ENCODE results near the gene CBLB. TPM values are rescaled to one million over a fixed set of nuclear protein-coding genes. Genes with fewer than 3 reads are reported as not detected.
A peak's percentile ranks its signal among the peaks of the same experiment; 100 is the strongest.

Gene CBLB
- total RNA-seq, 1 donor from 2014 or later = 146 TPM

- no peak overlapping the region for H3K27ac Mint-ChIP-seq
Observed at GRCh38 chr3:105714453-105714852, 154.4 kb downstream of the CBLB start.

DNA sequence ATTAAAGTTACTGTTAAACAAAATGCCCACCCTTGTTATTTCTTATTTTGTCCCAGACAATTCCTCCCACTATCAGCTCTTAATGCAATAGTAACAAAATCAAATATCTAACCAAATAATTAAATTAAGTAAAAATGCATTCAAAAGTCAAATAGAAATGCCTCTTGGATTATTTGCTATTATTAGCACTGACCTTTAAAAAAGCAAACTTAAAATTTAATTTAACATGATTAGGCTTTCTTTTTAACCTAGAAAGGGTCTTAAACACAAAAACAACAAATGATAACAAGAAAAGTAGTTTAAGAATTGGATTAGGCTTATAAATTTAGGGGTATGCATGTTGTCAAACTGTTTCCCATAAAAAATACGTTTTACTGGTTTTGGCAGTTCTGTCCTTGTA, 159.8 kb downstream of the CBLB start:
- intact Hi-C loops (cut with micrococcal nuclease) = no loop called here
- H3K4me3 Mint-ChIP-seq (ENCODE audit: low read depth) = no peak overlapping the region
- H3K4me1 Mint-ChIP-seq (ENCODE audit: low read depth) = peaks cover 14% of the 10 kb centered on the region
- H3K27me3 Mint-ChIP-seq (ENCODE audit: low read depth) = no peaks in the 10 kb centered on the region
- H3K36me3 Mint-ChIP-seq (ENCODE audit: low read depth) = peaks cover 71% of the 10 kb centered on the region
- H3K9me3 Mint-ChIP-seq = peaks cover 7% of the 10 kb centered on the region
- H3K27ac Mint-ChIP-seq = no peak overlapping the region
- no peak for DNase-seq (ENCODE audit: low spot score)

More at GRCh38 chr3:105714453-105714852, 154.4 kb downstream of the CBLB start:
- H3K4me3 Mint-ChIP-seq (ENCODE audit: low read depth) = no peak overlapping the region
- peaks cover 83% of the 10 kb centered on the region for H3K36me3 Mint-ChIP-seq (ENCODE audit: low read depth)
- intact Hi-C loops (cut with micrococcal nuclease) = no loop called here
- H3K9me3 Mint-ChIP-seq = peaks cover 7% of the 10 kb centered on the region
- H3K4me1 Mint-ChIP-seq (ENCODE audit: low read depth) = peaks cover 14% of the 10 kb centered on the region
- H3K27me3 Mint-ChIP-seq (ENCODE audit: low read depth) = no peaks in the 10 kb centered on the region
- no peak for DNase-seq (ENCODE audit: low spot score)

DNA sequence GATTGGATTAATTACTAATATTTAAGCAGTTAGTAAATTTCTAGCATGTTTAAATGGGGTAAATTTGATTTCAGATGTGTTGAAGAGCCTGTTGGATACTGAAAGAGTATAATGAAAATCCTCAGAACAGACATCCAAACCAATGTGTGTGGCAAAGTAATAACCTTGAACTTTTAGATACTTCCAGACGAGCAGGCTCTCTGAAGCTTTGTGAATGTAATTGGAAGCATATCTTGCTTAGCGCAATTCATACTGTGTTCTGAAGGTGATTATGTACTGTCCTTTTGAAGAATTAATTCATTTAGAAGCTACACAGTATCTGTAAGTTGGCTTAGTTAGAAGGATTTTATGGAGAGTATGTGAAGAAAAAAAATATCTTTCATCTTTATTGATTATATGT, 161.8 kb downstream of the CBLB start:
- Mint-ChIP-seq H3K27me3 (ENCODE audit: low read depth) (no peaks in the 10 kb centered on the region), H3K4me1 (ENCODE audit: low read depth) (peaks cover 16% of the 10 kb centered on the region), H3K36me3 (ENCODE audit: low read depth) (peaks cover 76% of the 10 kb centered on the region), H3K4me3 (ENCODE audit: low read depth) (no peak overlapping the region), H3K9me3 (peaks cover 7% of the 10 kb centered on the region), H3K27ac (no peak overlapping the region)
- intact Hi-C loops (cut with micrococcal nuclease) = no loop called here
- DNase-seq (ENCODE audit: low spot score) = no peak

GRCh38 chr3:105704726-105705410, 163.9 kb downstream of the CBLB start:
- intact Hi-C loops (cut with micrococcal nuclease) = no loop called here
- peaks cover 19% of the 10 kb centered on the region for H3K4me1 Mint-ChIP-seq (ENCODE audit: low read depth)
- peaks cover 78% of the 10 kb centered on the region for H3K36me3 Mint-ChIP-seq (ENCODE audit: low read depth)
- peaks cover 2% of the 10 kb centered on the region for H3K9me3 Mint-ChIP-seq
- no peak overlapping the region for H3K4me3 Mint-ChIP-seq (ENCODE audit: low read depth)
- no peak for DNase-seq (ENCODE audit: low spot score)
- no peaks in the 10 kb centered on the region for H3K27me3 Mint-ChIP-seq (ENCODE audit: low read depth)
- H3K27ac Mint-ChIP-seq = no peak overlapping the region

DNA sequence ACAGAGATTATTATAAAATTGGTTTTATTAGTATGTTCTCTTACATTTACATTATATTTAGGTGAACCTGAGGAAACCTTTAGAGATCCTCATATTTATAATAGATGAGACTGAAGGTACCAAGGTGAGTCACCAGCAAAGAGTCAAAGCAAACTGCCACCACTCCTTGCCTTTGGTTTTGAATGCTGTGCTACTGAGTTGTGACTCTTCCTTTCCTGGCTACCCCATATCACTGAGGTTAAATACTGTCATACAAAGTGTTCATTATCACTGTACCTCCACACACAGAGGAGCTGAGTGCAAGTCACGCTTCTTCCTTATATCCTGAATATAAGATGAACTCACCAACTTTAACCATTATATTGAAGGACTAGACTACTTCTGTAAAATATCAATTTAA, 168.2 kb downstream of the CBLB start:
- Mint-ChIP-seq H3K27me3 (ENCODE audit: low read depth) (no peaks in the 10 kb centered on the region), H3K9me3 (no peaks in the 10 kb centered on the region), H3K27ac (peak overlapping the region; percentile 60), H3K4me3 (ENCODE audit: low read depth) (no peak overlapping the region), H3K36me3 (ENCODE audit: low read depth) (peaks cover 79% of the 10 kb centered on the region), H3K4me1 (ENCODE audit: low read depth) (peaks cover 42% of the 10 kb centered on the region)
- intact Hi-C loops (cut with micrococcal nuclease) = loop anchor here (1.0 kb wide), 1 partner anchor 136 kb away; no protein-coding TSS in a partner anchor
- no peak for DNase-seq (ENCODE audit: low spot score)

- intact Hi-C loops (cut with micrococcal nuclease) = no loop called here
- DNase-seq (ENCODE audit: low spot score) = no peak
- peaks cover 74% of the 10 kb centered on the region for H3K36me3 Mint-ChIP-seq (ENCODE audit: low read depth)
- H3K4me1 Mint-ChIP-seq (ENCODE audit: low read depth) = peaks cover 31% of the 10 kb centered on the region
- no peak overlapping the region for H3K4me3 Mint-ChIP-seq (ENCODE audit: low read depth)
- H3K27me3 Mint-ChIP-seq (ENCODE audit: low read depth) = no peaks in the 10 kb centered on the region
- no peak overlapping the region for H3K27ac Mint-ChIP-seq
- H3K9me3 Mint-ChIP-seq = no peaks in the 10 kb centered on the region
Observed at GRCh38 chr3:105691633-105692032, 177.2 kb downstream of the CBLB start.

DNA sequence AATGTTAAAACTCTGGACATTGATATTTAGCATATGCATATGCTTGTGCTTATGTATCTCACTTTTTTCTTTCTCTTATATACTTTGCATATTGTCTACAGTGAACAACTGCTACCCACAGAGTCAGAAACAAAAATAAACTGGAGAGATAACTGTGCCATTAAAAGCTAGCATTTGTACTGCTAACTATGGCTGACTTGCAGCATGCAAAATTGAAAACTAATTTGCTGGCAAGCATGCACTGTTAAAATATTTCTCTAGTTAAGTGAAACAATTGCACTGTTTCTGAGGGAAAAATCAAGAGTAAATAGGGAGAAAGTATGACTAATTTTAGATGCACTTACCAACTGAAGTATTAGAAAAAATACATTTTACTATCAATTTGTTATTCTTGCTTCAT, 177.8 kb downstream of the CBLB start:
- no peak overlapping the region for H3K4me3 Mint-ChIP-seq (ENCODE audit: low read depth)
- no peak for DNase-seq (ENCODE audit: low spot score)
- H3K4me1 Mint-ChIP-seq (ENCODE audit: low read depth) = peaks cover 33% of the 10 kb centered on the region
- H3K36me3 Mint-ChIP-seq (ENCODE audit: low read depth) = peaks cover 68% of the 10 kb centered on the region
- no peaks in the 10 kb centered on the region for H3K9me3 Mint-ChIP-seq
- intact Hi-C loops (cut with micrococcal nuclease) = no loop called here
- no peak overlapping the region for H3K27ac Mint-ChIP-seq
- H3K27me3 Mint-ChIP-seq (ENCODE audit: low read depth) = no peaks in the 10 kb centered on the region

- H3K4me1 Mint-ChIP-seq (ENCODE audit: low read depth) = peaks cover 34% of the 10 kb centered on the region
- no peak overlapping the region for H3K4me3 Mint-ChIP-seq (ENCODE audit: low read depth)
- H3K9me3 Mint-ChIP-seq = no peaks in the 10 kb centered on the region
- no peak for DNase-seq (ENCODE audit: low spot score)
- H3K27me3 Mint-ChIP-seq (ENCODE audit: low read depth) = no peaks in the 10 kb centered on the region
- no peak overlapping the region for H3K27ac Mint-ChIP-seq
- peaks cover 73% of the 10 kb centered on the region for H3K36me3 Mint-ChIP-seq (ENCODE audit: low read depth)
- intact Hi-C loops (cut with micrococcal nuclease) = no loop called here
Observed at GRCh38 chr3:105688821-105689220, 180.0 kb downstream of the CBLB start.

GRCh38 chr3:105686278-105686897, 182.4 kb downstream of the CBLB start:
- Mint-ChIP-seq H3K27me3 (ENCODE audit: low read depth) (no peaks in the 10 kb centered on the region), H3K4me1 (ENCODE audit: low read depth) (peaks cover 26% of the 10 kb centered on the region), H3K27ac (peak overlapping the region; percentile 72), H3K36me3 (ENCODE audit: low read depth) (peaks cover 72% of the 10 kb centered on the region), H3K9me3 (no peaks in the 10 kb centered on the region), H3K4me3 (ENCODE audit: low read depth) (no peak overlapping the region)
- no peak for DNase-seq (ENCODE audit: low spot score)
- intact Hi-C loops (cut with micrococcal nuclease) = no loop called here

DNA sequence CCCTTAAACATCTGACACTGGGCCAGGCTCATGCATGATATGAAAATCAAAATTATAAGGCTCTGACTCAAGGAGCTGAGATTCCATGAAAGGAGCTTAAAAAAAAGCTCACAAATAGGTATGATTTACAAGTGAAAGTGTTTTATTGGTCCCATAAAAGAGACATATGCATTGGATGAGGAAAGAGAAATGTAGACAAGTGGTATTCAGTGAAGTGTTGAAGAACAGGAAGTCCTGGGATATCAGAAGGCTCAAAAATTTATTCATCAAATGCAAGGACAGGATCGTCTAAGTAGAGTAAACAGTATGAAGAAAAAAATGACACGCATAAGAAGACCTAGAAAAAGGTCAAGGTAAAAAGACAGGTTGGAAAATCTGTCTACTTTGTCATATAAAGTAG, 188.9 kb downstream of the CBLB start:
- Mint-ChIP-seq H3K27me3 (ENCODE audit: low read depth) (no peaks in the 10 kb centered on the region), H3K36me3 (ENCODE audit: low read depth) (peaks cover 82% of the 10 kb centered on the region), H3K27ac (no peak overlapping the region), H3K4me3 (ENCODE audit: low read depth) (no peak overlapping the region), H3K4me1 (ENCODE audit: low read depth) (peaks cover 15% of the 10 kb centered on the region), H3K9me3 (peaks cover 8% of the 10 kb centered on the region)
- intact Hi-C loops (cut with micrococcal nuclease) = loop anchor here (5.0 kb wide), 3 partner anchors 332 to 927 kb away; no protein-coding TSS in a partner anchor
- DNase-seq (ENCODE audit: low spot score) = no peak

- Mint-ChIP-seq H3K36me3 (ENCODE audit: low read depth) (peaks cover 82% of the 10 kb centered on the region), H3K9me3 (peaks cover 8% of the 10 kb centered on the region), H3K4me3 (ENCODE audit: low read depth) (no peak overlapping the region), H3K27me3 (ENCODE audit: low read depth) (no peaks in the 10 kb centered on the region), H3K4me1 (ENCODE audit: low read depth) (peaks cover 23% of the 10 kb centered on the region), H3K27ac (no peak overlapping the region)
- intact Hi-C loops (cut with micrococcal nuclease) = loop anchor here (5.0 kb wide), 3 partner anchors 334 to 929 kb away; no protein-coding TSS in a partner anchor
- DNase-seq (ENCODE audit: low spot score) = no peak
Observed at GRCh38 chr3:105678017-105678416, 190.8 kb downstream of the CBLB start.

GRCh38 chr3:105676621-105677300, 192.1 kb downstream of the CBLB start:
- H3K27ac Mint-ChIP-seq = peak overlapping the region; percentile 74
- H3K9me3 Mint-ChIP-seq = peaks cover 8% of the 10 kb centered on the region
- peaks cover 23% of the 10 kb centered on the region for H3K4me1 Mint-ChIP-seq (ENCODE audit: low read depth)
- intact Hi-C loops (cut with micrococcal nuclease) = loop anchor here (1.0 to 5.0 kb wide), 12 partner anchors 77 to 931 kb away; no protein-coding TSS in a partner anchor
- no peaks in the 10 kb centered on the region for H3K27me3 Mint-ChIP-seq (ENCODE audit: low read depth)
- no peak for DNase-seq (ENCODE audit: low spot score)
- peaks cover 80% of the 10 kb centered on the region for H3K36me3 Mint-ChIP-seq (ENCODE audit: low read depth)
- no peak overlapping the region for H3K4me3 Mint-ChIP-seq (ENCODE audit: low read depth)

All from activated T-helper 2 cell treated with anti-CD3 and anti-CD28 coated beads, Interferon-gamma antibody, Interleukin-2, Interleukin-4, amounts not matched to agents 10 μg/mL and 5 μg/mL and 100 μg/mL, durations not matched to agents 14 hours and 24 hours and 36 hours (primary cell).